Bronchus fibroblast of lung (primary cell): ENCODE results near the gene HRC. TPM values are rescaled to one million over a fixed set of nuclear protein-coding genes. Genes with fewer than 3 reads are reported as not detected.

Source experiments
- total RNA-seq: library from RNA; depleted of rRNA; stranded (reverse); fragments of >200 nt; gene quantifications from 2 replicates; pipeline ENCODE4 v1.2.3, GENCODE V29; 2015

The HRC gene
- not detected in 2 replicates for total RNA-seq

GRCh38 chr19:49155005-49155819 lies at the start of gene HRC:
HRC (minus strand) TSS chr19:49155396; CDS start chr19:49155237, 159 bp downstream.

GRCh38 chr19:49157445-49158224 lies 2.4 kb upstream of the HRC start, which contains the start of gene TRPM4:
TRPM4 (plus strand) TSS chr19:49157792; CDS start chr19:49157867, 75 bp downstream.

GRCh38 chr19:49119411-49120324 lies 35.5 kb downstream of the HRC start, which contains the start of gene PPFIA3:
PPFIA3 (plus strand) TSS chr19:49119544; CDS start chr19:49127874, 8,330 bp downstream.

GRCh38 chr19:49118565-49119410 lies 36.4 kb downstream of the HRC start, which contains the start of gene C19orf73:
C19orf73 (minus strand) TSS chr19:49119143; CDS start chr19:49119022, 121 bp downstream.

GRCh38 chr19:49113762-49114629 lies 41.2 kb downstream of the HRC start, which contains the start of gene LIN7B:
LIN7B (plus strand) TSS chr19:49114370; CDS start chr19:49114405, 35 bp downstream.

Other genes starting within 250 kb of the HRC start
- not detected in 2 replicates for gene DHDH, start 221.7 kb downstream of the HRC start, total RNA-seq
- gene BAX, start 200.5 kb downstream of the HRC start, total RNA-seq, result 127 and 135 TPM in 2 replicates
- 3,185 and 3,463 TPM in 2 replicates for gene FTL, start 190.1 kb downstream of the HRC start, total RNA-seq
- gene GYS1, start 162.1 kb downstream of the HRC start, total RNA-seq, result 28.7 and 30.8 TPM in 2 replicates
- gene RUVBL2, start 161.5 kb downstream of the HRC start, total RNA-seq, result 350 and 368 TPM in 2 replicates
- 0.45 TPM in 1 of 2 replicates, not detected in the other for gene LHB, start 138.3 kb downstream of the HRC start, total RNA-seq
- gene CGB3, start 131.1 kb downstream of the HRC start, total RNA-seq, result not detected in 2 replicates
- 0.34 TPM in 1 of 2 replicates, not detected in the other for gene CGB2, start 123.5 kb downstream of the HRC start, total RNA-seq
- gene CGB1, start 118.5 kb downstream of the HRC start, total RNA-seq, result 2.9 TPM in 1 of 2 replicates, not detected in the other
- gene CGB5, start 111.5 kb downstream of the HRC start, total RNA-seq, result not detected in 2 replicates
- gene CGB8, start 106.3 kb downstream of the HRC start, total RNA-seq, result not detected in 2 replicates
- gene CGB7, start 97.6 kb downstream of the HRC start, total RNA-seq, result 0.30 and 0.34 TPM in 2 replicates
- not detected in 2 replicates for gene NTF4, start 90.6 kb downstream of the HRC start, total RNA-seq
- gene KCNA7, start 82.7 kb downstream of the HRC start, total RNA-seq, result not detected in 2 replicates
- 178 and 179 TPM in 2 replicates for gene SNRNP70, start 69.9 kb downstream of the HRC start, total RNA-seq
- 4.7 and 5.2 TPM in 2 replicates for gene LIN7B, start 41.0 kb downstream of the HRC start, total RNA-seq
- gene C19orf73, start 36.3 kb downstream of the HRC start, total RNA-seq, result 2.2 and 3.3 TPM in 2 replicates
- 2.2 TPM in 2 replicates for gene PPFIA3, start 35.9 kb downstream of the HRC start, total RNA-seq
- 10.4 and 12.1 TPM in 2 replicates for gene TRPM4, start 2.4 kb upstream of the HRC start, total RNA-seq
- gene SLC6A16, start 169.8 kb upstream of the HRC start, total RNA-seq, result 0.59 TPM in 1 of 2 replicates, not detected in the other
- not detected in 2 replicates for gene CD37, start 180.0 kb upstream of the HRC start, total RNA-seq
- gene TEAD2, start 207.0 kb upstream of the HRC start, total RNA-seq, result 47.9 and 49.4 TPM in 2 replicates
- 1.3 and 2.2 TPM in 2 replicates for gene DKKL1, start 208.5 kb upstream of the HRC start, total RNA-seq
- gene KASH5, start 232.9 kb upstream of the HRC start, total RNA-seq, result not detected in 2 replicates